ENCODE data around the gene TRIM28.
"Not testable (repeated sequence)": the region's sequence is repeated elsewhere in the genome, so short reads cannot be mapped to it uniquely, and the experiment has no call there.

TRIM28 gene
- 413 to 600 reads per million in 2 donors for total RNA-seq

DNA sequence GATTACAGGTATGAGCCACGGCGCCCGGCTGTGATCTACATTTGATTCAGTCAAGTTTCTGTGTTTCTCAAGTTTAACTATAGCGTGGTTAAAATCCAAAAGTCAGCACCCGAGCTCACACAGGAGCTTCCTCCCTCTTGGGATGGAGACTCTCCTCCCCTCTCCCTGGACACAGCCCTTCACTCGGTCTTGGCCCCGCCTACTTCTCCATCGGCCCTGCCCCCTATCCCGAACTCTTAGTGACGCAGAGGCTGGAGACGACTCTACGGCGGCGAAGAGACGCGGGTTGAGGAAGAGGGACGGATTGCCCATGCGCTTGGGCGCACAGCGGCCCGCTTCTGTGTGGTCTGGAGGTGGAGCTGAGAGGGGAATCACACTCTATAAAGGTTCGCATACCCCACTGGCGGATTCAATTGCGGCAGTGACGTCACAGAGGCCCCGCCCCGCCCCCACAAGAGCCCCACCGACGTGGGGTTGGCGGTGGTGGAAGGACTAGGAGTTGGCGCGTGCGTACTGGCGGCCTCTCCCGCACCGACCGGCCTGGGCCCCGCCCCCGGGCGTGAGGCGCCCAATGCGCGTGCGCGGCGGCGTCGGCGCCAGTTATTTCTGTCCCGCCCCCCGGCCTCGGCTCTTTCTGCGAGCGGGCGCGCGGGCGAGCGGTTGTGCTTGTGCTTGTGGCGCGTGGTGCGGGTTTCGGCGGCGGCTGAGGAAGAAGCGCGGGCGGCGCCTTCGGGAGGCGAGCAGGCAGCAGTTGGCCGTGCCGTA, at the start of gene TRIM28:
Gene TRIM28 (plus strand): TSS at position 239 of the 765 bp plus-strand sequence. CDS start 694 bp downstream, outside the sequence.
- DNase-seq, result peak; percentile 99 to 100 (median 100)

DNA sequence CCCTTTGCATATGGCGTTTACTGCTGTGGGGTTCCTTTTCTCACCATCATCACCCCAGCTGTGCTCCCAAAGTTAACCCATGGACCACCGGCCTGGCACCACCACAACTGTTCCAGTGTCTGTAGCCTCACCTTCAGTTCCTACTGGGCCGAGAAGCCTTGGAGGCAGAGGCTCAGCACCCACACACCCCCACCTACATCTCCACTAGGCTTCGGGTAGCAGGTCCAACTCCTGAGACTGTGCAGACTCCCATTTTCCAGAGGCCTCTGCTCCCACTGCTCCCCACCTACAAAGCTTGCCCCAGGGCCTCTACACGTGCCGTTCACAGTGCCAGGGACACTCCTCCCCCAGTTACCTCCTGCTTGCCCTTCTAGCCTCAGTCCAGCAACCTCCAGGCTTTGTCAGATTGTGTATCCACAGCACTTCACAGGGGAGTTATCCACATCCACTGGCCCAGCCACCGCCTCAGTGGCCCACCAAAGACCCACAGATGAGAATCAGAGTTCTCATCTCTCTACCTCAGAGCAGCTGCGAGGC, 46.2 kb upstream of the TRIM28 start:
- DNase-seq, result no peak

DNA sequence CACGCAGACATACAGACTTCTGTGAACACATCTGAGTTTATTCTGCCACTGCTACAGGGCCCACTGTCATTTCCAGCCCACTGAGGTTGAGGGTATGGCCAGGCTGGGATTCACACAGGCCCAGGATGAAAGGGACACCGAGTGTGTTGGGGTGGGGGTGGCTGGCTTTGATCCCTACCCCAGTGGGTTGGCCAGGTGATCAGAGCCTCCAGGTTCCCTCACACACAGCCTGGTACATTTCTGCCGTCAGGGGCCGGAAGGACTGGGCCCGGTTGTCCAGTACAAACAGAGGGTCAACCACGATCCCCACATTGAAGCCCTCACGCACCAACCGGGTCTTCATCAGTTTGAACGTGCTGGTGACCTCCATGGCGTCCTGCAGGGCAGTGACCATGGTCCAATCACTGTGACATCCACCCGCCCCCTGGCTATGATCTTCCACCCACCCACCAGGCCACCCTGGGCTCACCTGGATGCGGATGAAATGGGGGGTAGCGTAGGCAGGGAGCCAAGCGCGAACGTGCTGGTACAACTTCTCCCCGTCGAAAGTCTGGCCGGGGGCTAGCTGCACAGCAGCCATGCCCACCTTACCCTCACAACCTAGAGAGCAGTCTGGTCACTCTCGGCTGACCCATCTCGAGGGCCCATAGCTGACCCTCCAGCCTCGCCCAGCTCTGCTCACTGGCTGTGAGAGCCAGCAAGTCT, 45.4 kb upstream of the TRIM28 start:
- no peak for DNase-seq

DNA sequence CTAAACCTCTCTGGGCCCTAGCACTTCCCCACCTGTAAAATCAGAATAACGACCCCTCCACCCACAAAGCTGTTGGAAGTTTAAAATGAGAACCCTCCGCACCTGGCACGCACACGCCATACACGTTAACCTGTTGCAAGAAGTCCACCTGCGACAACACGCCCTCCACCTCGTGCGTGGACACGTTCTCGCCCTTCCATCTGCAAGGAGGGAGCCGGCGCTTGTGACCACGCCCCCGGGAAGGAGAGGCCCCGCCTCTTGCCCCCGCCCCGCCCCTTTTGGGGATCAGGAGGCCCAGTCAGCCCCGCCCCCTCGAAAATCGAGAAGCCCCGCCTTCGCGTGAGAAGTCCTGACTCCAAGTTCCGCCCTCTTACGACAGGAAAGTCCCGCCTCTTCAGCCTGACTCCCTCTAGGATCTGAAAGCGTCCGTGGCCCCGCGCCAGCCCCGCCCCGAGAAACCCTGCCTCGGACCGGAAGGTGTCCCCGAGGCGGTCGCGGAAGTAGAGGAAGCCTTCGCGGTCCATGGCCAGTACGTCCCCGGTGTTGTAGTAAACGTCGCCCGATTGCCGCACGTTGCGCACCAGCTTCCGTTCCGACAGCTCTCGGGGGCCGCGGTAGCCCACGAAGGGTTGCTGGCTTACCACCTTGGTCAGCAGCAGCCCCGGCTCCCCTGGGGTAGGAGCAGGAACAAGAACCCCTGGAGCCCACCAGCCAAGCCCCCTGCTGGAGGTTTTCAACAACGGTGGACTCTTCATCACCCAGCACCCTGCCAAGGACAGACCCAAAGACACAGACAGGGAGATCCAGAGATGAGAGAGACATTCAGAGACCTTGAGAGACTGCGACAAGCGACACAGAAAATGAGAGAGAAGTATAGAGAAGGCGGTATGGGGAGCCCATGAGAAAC, 44.6 kb upstream of the TRIM28 start:
- peak; percentile 86 to 98 (median 91) for DNase-seq

DNA sequence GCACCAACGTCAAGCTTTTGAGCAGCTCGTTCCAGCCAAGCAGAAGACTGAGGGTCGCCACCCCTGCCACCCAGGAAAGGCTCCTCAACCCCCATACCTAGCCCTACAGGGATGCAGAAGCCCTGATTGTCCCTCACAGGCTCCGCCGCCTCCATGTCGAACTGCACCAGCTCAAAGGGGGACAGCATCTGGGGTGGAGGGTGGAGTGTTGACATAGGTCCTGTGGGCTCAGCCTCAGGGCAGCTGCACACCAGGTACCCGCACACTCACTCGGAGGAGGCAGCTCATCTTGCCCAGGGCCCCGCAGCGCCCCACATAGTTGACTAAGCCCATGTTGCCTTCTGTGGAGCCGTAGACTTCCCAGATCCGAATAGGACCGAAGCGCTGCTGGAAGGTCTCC, 43.6 kb upstream of the TRIM28 start:
- DNase-seq, result no peak

DNA sequence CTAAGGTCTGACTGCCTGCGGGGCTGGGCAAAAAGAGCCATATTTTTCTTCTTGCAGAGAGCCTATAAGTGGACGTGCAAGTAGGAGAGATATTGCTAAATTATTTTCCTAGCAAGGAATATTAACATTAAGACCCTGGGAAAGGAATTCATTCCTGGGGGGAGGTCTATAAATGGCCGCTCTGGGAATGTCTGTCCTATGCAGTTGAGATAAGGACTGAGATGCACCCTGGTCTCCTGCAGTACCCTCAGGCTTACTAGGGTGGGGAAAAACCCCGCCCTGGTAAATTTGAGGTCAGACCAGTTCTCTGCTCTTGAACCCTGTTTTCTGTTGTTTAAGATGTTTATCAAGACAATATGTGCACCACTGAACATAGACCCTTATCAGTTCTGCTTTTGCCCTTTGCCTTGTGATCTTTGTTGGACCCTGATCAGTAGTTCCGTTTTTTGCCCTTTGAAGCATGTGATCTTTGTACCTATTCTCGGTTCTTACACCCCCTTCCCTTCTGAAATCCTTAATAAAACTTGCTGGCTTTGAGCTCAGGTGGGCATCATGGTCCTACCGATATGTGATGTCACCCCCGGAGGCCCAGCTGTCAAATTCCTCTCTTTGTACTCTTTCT, 36.2 kb upstream of the TRIM28 start:
- DNase-seq, result not testable (repeated sequence)

DNA sequence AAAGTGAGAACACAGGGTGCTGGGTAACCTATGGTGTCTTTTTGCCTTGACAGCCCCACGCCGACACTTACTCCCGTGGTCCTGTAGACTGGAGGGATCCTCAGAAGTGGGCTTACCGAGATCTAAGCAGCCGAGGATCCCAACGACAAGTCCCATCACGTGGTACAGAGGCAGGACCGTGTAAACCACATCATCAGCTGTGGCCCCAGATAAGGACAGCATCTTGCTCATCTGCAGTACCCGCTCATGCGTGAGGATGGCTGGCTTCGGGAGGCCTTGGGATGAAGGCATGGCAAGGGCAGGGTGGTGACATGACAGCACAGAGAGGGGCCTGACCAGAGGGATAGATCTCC, 34.2 kb upstream of the TRIM28 start:
- no peak for DNase-seq

DNA sequence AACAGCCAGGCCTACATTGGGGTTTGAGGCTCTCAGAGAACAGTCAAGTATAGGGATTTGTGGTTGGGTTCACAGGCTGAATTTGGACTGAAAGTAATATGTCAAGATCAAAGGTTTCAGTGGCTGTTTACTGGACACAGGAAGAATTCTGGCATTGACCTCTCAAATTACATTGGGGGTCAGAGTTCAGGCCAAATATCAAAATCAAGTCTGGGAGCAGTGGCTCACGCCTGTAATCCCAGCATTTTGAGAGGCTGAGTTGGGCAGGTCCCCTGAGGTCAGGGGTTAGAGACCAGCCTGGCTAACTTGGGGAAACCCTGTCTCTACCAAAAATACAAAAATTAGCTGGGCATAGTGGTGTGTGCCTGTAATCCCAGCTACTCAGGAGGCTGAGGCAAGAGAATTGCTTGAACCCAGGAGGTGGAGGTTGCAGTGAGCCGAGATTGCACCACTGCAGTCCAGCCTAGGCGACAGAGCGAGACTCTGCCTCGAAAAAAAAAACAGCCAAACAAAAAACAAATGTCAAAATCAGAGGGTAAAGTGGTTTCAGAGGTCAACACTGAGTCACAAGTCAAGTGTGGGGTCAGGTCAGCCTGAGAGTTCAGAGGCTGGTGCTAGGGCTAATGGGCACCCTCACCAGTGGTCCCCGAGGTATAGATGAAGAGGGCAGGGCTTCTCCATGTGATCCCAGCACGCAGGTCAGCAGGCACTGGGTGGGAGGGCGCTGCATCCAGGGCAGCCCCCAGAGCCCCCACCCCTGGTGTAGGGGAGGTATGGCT, 33.6 kb upstream of the TRIM28 start:
- no peak for DNase-seq

DNA sequence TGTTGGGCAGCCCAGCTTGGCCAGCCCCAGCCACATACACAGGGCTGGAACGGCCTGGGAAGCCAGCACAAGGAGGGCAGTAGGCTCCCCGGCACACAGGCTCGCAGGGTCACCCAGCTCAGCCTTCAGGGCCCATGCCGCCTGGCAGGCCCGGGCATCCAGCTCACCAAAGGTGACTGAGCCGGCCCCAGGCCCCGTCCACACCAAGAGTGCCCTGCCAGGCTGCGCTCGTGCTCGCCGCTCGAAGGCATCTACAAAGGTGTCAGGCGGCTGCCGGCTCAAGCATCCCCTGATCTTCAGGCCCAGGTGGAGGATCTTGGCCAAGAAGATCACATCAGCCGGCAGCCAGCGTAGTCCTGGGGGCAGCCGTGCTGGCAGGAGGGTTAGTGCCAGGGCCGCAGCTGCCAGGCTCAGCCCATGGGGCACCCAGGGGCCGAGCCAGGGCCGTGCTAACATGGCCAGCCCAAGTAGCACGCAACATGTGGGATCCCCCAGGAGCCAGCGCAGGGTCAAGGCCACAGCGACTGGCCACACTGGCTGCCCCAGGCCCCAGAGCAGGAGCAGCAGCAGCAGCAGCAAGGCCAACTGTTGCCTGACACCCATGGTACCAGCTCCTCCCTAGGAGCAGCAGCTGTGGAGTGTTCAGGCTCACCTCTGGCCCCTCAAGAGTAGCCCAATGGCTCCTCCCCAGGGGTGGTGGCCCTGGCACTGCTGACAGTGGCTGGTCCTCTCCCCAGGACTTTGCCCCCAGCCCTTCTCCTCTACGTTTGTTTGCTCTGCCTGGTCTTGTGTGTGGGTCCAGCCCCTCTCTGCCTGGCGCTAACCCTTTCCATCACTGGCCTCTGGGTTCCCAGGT, 32.3 kb upstream of the TRIM28 start, which contains the start of gene SLC27A5:
Gene SLC27A5 (minus strand): TSS at position 640 of the 856 bp plus-strand sequence. CDS start 37 bp downstream, at position 603.
- DNase-seq, result no peak

DNA sequence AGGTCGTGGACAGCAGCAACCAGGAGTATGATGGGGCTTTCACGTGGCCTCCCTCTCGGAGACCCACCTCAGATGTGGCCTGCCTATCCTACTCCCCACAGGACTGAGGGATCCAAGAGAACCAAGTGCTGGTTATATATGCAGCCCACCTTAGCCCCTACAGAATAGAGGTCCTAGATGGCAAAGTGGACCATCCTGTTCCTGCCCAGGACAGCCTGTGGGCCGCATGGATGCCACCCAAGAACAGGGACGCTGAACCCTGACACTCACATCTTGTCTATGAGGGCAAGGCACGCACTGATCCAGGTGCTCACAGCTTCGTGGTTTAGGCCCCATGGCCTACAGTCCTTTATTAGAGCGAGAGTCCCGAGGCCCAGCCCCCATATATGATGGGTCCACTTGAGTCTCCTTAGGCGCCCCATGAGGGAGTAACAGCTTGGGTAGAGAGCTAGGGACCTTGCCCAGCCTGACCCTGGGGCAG, 30.6 kb upstream of the TRIM28 start:
- DNase-seq, result no peak

DNA sequence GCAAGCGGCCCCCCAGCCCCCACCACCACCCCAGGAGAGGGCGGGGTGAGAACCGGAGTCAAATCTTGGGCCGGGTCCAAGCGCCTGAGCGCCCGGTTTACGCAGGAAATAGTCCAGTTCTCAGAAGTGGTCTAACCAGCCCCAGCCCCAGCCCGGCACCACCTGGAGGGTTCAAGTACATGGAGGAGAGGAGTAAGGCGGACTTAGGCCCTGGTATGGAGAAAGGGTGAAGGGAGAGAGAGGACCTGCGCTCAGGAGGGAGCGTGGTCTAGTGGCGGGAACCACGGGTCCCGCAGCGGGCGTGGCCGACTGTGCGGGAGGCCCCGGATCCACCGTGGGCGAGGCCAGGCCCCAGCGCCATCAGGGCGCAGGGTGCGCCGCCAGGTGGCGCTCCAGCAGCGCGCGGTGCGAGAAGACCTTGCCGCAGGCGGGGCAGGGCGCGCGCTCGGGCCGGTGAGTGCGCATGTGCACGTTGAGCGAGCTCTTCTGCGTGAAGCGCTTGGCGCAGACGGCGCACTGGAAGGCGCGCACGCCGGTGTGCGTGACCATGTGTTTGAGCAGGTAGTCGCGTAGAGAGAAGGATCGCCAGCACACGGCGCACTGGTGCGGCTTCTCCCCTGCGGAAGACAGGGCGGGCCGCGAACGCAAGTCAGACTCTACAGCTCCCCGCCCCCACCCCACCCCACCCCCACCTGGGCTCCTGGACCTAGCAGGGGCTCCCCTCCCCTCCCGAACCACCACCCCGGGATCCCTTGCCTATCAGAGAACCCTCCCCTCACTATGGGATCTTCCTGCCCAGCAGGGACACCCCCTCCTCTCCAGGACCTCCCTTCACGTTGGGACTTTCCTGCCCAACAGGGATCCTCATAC, 29.9 kb upstream of the TRIM28 start:
- peak; percentile 87 to 98 (median 90) for DNase-seq

DNA sequence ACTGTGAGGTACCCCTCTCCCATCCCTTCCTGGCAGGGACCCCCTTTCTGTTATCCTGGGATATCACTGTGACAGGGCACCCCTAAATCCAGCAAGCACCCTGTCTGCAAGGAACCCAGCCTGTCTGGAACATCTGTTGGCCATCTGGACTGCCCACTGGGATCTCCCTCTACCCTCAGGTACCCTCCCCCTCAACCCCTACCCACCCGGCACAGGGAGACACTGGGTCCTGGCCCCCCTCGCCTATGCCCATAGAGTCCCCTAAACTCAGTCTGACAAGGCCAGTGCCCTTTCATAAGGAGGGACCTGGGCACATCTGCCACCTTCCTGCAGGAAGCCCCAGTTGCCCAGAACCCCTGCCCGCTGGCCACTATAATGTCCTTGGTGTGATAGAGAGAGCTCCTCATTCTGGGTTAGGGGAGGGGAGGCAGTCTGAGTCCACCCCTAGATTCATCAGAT, 29.3 kb upstream of the TRIM28 start:
- DNase-seq, result no peak

DNA sequence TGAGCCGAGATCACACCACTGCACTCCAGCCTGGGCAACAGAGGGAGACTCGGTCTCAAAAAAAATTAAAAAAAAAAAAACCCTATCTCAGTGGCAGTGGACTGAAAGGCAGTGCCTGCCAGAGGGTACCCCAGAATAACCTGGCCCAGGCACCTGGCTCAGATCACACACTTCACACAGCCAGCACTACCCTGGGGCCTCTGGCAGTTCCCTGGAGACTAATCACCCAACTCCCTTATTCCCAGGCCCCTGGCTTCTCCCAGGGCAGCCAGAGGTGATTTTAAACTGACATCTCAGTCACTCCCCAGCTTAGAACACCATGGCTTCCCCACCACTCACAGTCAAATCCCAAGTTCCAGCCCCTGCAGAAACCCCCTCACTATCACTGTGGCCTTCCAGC, 28.6 kb upstream of the TRIM28 start:
- DNase-seq, result no peak

DNA sequence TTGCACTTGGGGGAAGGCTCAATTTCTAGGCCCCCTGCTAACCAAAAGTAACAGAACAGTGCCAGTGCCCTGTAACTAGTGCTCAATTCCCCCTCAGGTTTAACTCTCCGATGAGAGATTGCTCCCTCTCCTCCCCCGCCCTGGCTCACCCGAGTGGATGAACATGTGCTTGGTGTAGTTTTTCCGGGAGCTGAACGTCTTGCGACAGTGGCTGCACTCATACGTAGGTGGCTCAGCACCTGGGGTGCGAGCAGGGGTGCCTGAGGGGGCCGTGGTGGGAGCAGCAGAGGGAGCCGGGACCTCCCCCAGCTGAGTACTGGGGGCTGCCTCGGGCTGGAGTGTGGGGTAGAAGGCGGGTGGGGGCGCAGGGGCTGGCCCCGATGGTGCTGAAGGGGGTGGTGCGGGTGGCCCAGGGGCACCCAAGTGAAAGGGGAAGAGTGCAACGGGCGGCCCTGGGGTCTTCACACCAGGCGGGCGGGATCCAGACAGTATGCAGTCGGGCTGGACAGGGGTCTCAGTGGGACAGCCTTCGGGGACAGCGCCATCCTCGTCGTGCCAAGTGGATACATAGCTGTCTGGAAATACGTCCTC, 27.5 kb upstream of the TRIM28 start:
- DNase-seq, result no peak

DNA sequence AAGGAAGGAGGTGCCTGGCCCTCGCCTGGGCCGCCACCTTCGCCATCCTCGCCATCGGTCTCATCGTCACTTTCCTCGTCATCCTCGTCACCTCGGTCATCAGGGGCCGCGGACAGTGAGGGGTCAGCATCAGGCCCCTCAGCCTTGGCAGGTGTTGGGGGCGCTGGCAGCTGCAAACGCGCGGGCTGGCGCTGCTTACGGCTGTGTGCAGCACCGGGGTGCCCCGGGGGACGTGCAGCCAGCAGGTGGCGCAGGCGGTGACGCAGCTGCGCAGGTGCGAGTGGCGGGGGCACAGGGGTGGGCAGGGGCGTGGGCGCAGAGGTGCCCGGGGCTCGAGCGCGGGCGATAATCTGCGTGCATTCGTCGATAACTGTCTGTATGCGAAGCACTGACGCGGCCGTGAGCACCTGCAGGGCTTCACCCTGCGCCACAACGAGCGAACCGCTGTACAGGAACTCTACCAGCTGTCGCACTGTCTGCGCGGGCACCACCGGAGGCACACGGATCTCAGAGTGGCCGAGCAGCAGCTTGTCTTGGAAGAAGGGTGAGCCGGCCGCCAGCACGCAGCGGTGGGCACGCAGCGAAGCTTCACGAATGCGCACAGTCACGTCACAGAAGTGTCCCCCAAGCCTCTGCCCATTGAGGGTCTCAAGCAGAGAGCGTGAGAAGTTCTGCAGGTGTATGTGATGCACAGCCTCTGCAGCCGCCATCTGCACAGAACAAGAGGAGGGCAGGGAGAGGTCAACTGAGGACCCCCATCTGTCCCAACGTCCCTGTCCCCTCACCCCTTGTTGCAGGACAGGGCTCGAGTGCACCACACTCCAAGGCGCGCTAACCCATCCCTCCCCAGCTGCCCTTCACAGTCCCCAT, 26.7 kb upstream of the TRIM28 start:
- DNase-seq, result no peak

DNA sequence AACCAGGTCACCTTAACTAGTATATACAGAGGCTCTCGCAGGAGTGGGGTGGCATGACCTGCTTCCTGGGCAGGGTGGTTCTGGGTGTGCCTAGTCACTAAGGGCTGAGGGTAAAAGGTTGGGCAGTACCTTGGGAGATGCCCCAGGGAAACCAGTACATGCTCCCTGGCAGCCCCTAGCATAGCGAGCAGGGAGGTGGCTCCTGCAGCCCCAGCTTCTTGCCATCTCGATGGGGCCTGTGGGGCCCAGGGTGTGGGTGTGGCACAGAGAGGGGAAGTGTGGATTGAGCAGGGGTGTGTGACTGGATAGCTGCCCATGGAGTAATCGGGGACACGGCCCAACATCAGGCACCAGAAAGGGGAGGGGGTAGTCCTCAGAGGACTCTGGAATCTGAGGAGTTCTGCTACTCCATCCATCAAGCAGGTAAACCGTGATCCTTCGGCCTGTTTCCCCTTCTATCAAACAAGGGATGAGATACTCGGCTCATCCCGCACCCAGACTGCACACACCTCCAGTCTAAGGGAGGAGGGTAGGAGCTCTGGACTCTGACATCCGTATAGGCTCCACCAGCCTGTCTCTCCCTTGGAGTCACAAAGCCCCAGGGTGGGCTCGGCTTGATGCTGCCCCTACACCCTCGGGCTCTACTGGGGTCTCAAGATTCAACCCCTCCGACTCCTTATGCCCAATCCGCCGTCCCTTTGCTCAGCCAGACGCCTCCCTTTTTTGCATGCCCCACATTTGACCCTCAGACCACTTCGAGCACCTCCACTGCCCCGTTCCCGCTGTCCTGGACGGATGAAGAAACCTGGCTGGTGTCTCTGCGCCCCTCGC, 25.4 kb upstream of the TRIM28 start:
- peak in 1 of 5 experiments; percentile 32 for DNase-seq

DNA sequence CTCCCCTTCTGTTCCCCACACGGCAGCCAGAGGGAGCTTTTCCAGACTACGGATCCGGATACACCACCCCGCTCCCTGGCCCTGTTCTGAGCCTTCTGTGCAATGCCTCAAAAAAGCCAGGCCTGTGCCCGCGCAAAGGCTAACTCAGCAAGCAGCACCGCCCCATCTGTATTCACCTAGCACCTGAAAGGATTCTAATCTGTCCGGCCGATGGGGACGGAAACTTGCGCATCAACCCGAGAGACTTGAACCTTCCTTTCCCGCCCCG, 24.8 kb upstream of the TRIM28 start:
- DNase-seq, result peak in 4 of 5 experiments; percentile 26 to 71 (median 36)

Data from T-helper 2 cell (primary cell).